Muscle of leg (tissue), 11 donors: ENCODE measurements around the gene NUP42. TPM values are rescaled to one million over a fixed set of nuclear protein-coding genes. Genes with fewer than 3 reads are reported as not detected.
"Not testable (repeated sequence)": the region's sequence is repeated elsewhere in the genome, so short reads cannot be mapped to it uniquely, and the experiment has no call there.

Source experiments
- DNase-seq: peaks from one replicate; pipeline ENCODE4 v3.0.0; 2013
- H3K27ac ChIP-seq: one replicate; pipeline ENCODE4 v1.5.1; 2013; ENCODE audit warnings: mild to moderate bottlenecking, low read length, control low read depth
- H3K27me3 ChIP-seq: one replicate; pipeline ENCODE4 v1.6.1; 2013; ENCODE audit warnings: low read length; ENCODE audit not compliant: control insufficient read depth, insufficient read depth
- H3K36me3 ChIP-seq: one replicate; pipeline ENCODE4 v1.6.1; 2013; ENCODE audit warnings: low read length; ENCODE audit not compliant: control insufficient read depth, insufficient read depth
- H3K4me1 ChIP-seq: one replicate; pipeline ENCODE4 v1.6.1; 2013; ENCODE audit warnings: low read length; ENCODE audit not compliant: control insufficient read depth, insufficient read depth
- H3K4me3 ChIP-seq: one replicate; pipeline ENCODE4 v1.5.1; 2013; ENCODE audit warnings: low read length, control low read depth
- H3K9me3 ChIP-seq: replicated peaks from 2 replicates; pipeline ENCODE4 v1.6.1; 2013; ENCODE audit warnings: low read depth, low read length; ENCODE audit not compliant: control insufficient read depth
- WGBS: methylation state at CpG from one replicate; pipeline ENCODE4 v1.1.5; 2013; ENCODE audit warnings: missing lambda C conversion rate; ENCODE audit not compliant: insufficient coverage; 5-methylcytosine and 5-hydroxymethylcytosine counted together
- polyA plus RNA-seq, 8 donors: library from polyadenylated mRNA; unstranded; fragments of 120-200 nt; gene quantifications; one replicate each; pipeline versions ENCODE4 v1.2.1 to v1.2.3, GENCODE V29; 2013; ENCODE audit warnings: inconsistent platforms in 1 of 8, low replicate concordance in 1 of 8; ENCODE audit not compliant: insufficient read length in 8 of 8, insufficient read depth in 1 of 8
- total RNA-seq: library from RNA; stranded (reverse); fragments of 120-200 nt; gene quantifications from one replicate; pipeline ENCODE4 v1.2.4, GENCODE V29; 2013

NUP42 gene
- total and polyA plus RNA-seq, 9 donors: 25.2 to 37.9 (median 31.7) TPM

DNA sequence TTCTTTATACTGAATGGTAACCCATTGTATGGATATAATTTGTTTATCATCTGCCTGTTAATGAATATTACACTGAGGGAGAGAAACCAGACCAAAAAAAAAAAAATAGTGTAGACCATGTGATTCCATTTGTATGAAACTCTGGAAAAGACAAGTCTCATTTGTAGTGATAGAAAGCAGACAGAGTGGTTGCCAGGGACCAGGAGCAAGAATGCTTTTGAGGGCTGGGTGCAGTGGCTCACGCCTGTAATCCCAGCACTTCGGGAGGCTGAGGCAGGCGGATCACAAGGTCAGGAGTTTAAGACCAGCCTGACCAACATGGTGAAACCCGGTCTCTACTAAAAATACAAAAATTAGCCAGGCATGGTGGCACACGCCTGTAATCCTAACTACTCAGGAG lies 15.9 kb downstream of the NUP42 start:
- not testable (repeated sequence) for DNase-seq, H3K27ac ChIP-seq, H3K4me3 ChIP-seq, H3K27me3 ChIP-seq, H3K9me3 ChIP-seq, H3K4me1 ChIP-seq
- 91% methylated on average over 4 of the region's 5 CpGs for WGBS
- H3K36me3 ChIP-seq: peaks cover 34% of the 10 kb centered on the region

DNA sequence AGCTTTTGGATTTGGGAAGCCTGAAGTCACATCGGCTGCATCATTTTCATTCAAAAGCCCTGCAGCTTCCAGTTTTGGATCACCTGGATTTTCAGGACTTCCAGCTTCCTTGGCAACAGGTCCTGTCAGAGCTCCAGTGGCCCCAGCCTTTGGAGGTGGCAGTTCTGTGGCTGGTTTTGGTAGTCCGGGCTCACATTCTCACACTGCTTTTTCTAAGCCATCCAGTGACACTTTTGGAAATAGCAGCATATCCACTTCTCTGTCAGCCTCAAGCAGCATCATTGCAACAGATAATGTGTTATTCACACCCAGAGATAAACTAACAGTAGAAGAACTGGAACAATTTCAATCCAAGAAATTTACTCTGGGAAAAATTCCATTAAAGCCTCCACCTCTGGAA lies 18.5 kb downstream of the NUP42 start:
- Histone ChIP-seq H3K9me3 (no peaks in the 10 kb centered on the region), H3K27ac (no peak overlapping the region), H3K4me3 (no peak overlapping the region), H3K27me3 (no peaks in the 10 kb centered on the region), H3K4me1 (no peaks in the 10 kb centered on the region), H3K36me3 (peaks cover 27% of the 10 kb centered on the region)
- DNase-seq: no peak
- 100% methylated on average over 1 of the region's 2 CpGs for WGBS

DNA sequence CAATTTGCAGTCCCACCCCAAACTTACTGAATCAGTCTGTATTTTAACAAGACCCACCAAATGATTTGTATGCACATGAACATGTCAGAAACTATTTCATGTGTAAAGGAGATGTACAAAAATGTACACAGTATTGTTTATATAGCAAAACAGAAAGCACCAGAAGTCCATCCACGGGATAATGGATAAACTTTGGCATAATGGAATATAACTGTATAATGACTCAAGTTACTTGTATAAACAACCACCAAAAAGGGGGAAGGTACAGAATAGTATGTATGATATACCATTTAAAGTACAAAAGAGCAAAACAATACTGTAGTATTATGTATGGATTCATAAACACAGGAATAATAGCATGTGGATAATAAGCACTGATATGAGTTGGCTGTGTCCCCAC lies 22.4 kb downstream of the NUP42 start:
- no peak for DNase-seq
- Histone ChIP-seq H3K4me1 (peaks cover 5% of the 10 kb centered on the region), H3K36me3 (peaks cover 22% of the 10 kb centered on the region), H3K9me3 (no peaks in the 10 kb centered on the region), H3K27me3 (no peaks in the 10 kb centered on the region), H3K27ac (no peak overlapping the region), H3K4me3 (no peak overlapping the region)
- WGBS: no CpG with 5 or more reads among the region's 1 CpG

DNA sequence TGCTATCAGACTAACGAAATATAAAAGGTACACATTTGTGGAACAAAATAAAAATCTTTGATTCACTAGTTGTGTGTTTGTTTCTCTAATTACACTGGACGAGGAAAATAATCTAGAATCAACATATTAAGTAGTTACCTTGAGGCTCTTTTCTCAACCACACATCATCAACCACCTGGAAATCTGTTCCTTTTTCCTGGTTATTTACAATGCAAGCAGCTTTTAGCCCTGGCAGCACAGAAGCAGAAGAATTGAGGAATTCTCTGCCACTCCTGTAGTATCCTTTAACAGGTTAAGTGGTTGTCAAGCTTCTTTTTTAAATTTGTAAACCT lies 23.7 kb downstream of the NUP42 start:
- no peak for DNase-seq
- H3K27me3 ChIP-seq: no peaks in the 10 kb centered on the region
- H3K27ac ChIP-seq: peak overlapping the region; percentile 5
- peaks cover 5% of the 10 kb centered on the region for H3K4me1 ChIP-seq
- WGBS: no CpG with 5 or more reads among the region's 2 CpGs
- peaks cover 9% of the 10 kb centered on the region for H3K36me3 ChIP-seq
- H3K9me3 ChIP-seq: no peaks in the 10 kb centered on the region
- H3K4me3 ChIP-seq: peak overlapping the region; percentile 28

DNA sequence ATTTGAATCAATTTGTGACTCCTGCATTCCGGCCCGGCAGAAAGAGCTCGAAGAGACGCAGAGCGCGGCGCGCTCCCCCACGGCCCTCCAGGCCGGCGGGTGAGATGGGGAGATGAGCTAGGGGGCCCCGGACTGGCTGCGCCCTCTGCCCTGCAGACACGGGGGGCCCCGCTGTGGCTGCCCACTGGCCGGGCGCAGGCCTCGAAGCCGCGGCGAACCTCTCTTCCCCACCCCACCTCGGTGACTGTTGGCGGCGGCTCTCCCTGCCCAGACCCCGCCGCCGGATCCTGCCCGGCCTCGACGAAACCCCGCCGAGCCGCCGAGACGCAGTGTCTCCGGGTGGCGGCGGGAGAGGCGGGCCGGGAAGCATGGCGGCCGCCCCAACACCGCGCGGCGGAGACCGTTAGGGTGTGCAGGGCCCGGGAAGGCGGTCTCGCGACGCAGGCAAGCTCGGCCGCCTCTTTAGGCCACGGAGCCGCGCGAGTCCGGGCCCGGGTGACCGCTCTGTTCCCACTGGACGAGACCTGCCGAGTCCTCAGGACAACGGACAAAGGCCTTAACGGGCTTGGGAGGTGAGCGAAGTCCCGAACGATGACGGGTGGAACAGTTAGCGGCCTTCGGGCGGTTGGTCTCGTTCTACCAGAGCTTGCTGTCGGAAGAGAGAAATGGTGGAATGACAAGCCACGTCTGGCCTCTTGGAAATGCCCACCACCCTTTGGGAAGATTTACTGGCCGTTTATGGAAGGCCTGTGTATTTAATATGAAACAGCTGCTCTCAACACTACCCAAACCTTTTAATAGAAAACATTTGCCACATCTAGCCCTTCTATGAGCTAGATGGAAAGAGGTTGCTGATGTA lies 24.3 kb downstream of the NUP42 start:
- Histone ChIP-seq H3K9me3 (no peaks in the 10 kb centered on the region), H3K4me3 (peak overlapping the region; percentile 28), H3K4me1 (peaks cover 5% of the 10 kb centered on the region), H3K27ac (peak overlapping the region; percentile 83), H3K36me3 (peaks cover 7% of the 10 kb centered on the region), H3K27me3 (no peaks in the 10 kb centered on the region)
- peak; percentile 51 for DNase-seq
- WGBS: 15% methylated on average over 66 of the region's 76 CpGs

DNA sequence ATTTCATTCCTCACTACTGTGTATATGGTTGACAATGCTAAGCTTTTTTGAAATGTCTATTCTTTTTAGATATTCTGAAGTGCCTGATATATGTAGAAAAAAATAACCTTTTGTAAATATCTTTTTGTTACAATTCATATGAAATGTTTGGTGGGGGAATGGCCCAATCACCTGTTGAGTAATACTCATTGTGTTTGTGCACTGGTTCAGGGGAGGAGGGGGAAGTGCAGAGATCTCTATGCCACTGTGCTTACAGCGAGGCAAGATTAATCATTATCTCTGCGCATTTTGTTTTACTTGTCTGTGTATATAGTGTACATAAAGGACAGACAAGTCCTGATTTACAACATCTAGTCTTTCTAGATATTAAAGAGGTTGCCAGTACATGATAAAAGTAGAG lies 25.2 kb downstream of the NUP42 start:
- Histone ChIP-seq H3K27ac (peak overlapping the region; percentile 15), H3K4me3 (no peak overlapping the region)

DNA sequence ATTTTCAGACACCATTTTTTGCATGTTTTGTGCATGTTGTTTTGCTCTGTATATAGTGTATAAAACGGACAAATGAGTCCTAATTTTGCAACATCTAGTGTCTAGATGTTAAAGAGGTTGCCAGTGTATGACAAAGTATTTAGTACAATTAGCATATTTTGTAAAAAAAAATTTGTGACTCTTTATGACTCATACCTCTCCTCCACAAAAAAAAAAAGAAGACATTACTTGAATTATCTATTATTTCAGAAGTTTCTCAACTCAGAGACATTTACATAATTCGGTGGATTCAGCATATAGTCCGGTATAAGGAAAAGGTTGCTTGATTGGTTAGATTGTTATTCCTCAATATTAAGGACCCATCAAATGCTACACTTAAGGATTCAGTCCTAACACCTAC lies 26.0 kb downstream of the NUP42 start:
- Histone ChIP-seq H3K4me3 (no peak overlapping the region), H3K36me3 (peaks cover 3% of the 10 kb centered on the region), H3K27ac (no peak overlapping the region), H3K4me1 (peaks cover 5% of the 10 kb centered on the region), H3K27me3 (no peaks in the 10 kb centered on the region), H3K9me3 (no peaks in the 10 kb centered on the region)
- no peak for DNase-seq
- WGBS: no CpG with 5 or more reads among the region's 3 CpGs

More for the DNA sequence above, 25.2 kb downstream of the NUP42 start:
- H3K4me1 ChIP-seq: peaks cover 5% of the 10 kb centered on the region
- peaks cover 3% of the 10 kb centered on the region for H3K36me3 ChIP-seq
- WGBS: no CpG with 5 or more reads among the region's 2 CpGs
- H3K27me3 ChIP-seq: no peaks in the 10 kb centered on the region
- peak; percentile 8 for DNase-seq
- H3K9me3 ChIP-seq: no peaks in the 10 kb centered on the region

DNA sequence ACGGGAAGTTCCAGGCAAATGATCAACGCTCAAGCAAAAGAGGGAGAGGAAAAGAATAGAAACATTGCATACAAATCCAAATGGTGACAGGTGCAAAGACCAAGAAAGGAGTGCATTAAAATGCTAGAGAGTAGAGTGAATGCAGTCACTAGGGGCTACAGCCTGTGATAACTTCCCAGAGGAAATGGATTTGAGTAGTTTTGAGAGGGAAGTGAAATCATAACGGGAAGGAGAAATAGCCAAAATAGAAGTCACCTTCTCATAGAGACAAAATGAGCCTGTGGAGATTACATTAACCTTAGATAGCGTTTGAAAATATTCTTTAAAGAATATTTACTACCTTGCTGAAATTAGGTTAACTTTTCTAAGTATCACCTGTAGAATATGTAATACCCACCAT lies 26.5 kb downstream of the NUP42 start:
- Histone ChIP-seq H3K4me1 (peaks cover 5% of the 10 kb centered on the region), H3K27me3 (no peaks in the 10 kb centered on the region), H3K27ac (no peak overlapping the region), H3K9me3 (no peaks in the 10 kb centered on the region), H3K4me3 (no peak overlapping the region), H3K36me3 (no peaks in the 10 kb centered on the region)
- DNase-seq: peak; percentile 31
- no CpG with 5 or more reads among the region's 4 CpGs for WGBS

DNA sequence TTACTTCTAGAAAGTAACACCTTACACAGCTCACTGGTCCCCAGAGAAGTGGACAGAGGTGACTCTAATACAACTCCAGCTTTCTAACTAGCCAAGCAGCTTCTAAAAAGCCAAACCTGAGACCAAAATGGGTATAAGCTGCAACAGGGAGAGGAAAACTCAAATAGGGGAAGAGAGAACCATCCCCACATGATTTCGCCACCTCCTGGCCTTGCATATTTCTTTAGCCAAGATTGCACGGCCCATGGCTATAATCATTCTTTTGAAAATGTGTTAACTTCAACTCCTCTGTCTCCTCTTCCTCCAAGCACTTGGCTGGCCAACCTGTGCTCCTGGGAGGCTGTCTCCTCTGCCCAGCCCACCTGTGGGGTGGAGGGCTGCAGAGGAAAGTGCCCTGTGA lies 28.7 kb downstream of the NUP42 start:
- Histone ChIP-seq H3K4me3 (no peak overlapping the region), H3K36me3 (no peaks in the 10 kb centered on the region), H3K9me3 (no peaks in the 10 kb centered on the region), H3K27ac (no peak overlapping the region), H3K4me1 (peaks cover 5% of the 10 kb centered on the region), H3K27me3 (no peaks in the 10 kb centered on the region)
- WGBS: 40% methylated on average over 1 of the region's 2 CpGs
- no peak for DNase-seq

DNA sequence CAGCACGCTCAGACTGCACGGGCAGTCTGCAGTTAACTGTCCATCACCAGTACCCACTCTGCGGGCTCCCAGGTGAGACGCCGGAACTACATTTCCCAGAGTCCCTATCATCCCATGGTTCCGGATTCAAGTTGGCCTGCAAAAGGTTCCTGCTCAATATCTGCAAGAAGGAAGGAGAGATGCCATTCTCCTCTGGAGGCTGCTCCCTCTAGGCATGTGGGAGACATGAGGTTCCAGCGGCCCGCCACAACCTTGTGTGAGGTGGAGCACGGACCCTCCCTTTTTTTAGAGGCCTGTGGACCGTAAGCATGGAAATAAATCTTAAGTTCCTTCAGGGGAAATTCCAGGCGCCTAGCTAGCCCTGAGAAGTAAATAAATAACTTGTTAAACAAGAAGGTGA lies 29.7 kb downstream of the NUP42 start:
- Histone ChIP-seq H3K4me1 (peaks cover 2% of the 10 kb centered on the region), H3K27ac (no peak overlapping the region), H3K36me3 (no peaks in the 10 kb centered on the region), H3K4me3 (no peak overlapping the region), H3K27me3 (no peaks in the 10 kb centered on the region), H3K9me3 (no peaks in the 10 kb centered on the region)
- WGBS: 66% methylated on average over 6 of the region's 11 CpGs
- no peak for DNase-seq

DNA sequence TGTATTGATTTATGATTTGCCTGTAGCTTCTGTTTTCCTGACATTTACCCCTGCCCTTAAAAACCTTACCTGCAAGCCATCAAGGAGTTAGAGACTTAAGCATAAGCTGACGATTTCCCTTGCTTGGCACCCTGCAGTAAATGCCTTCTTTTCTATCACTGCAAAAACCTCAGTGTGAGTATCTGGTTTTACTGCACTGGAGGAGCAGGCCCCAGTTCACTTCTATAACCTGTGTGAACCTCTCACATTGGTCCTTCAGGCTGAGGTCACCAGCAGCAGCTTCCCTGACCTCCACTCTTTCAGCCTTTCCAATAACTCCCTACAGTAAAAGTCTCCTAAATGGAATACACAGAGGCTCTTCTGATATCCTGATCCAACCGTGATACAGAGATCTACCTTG lies 30.5 kb downstream of the NUP42 start:
- no peaks in the 10 kb centered on the region for H3K36me3 ChIP-seq
- no peak overlapping the region for H3K27ac ChIP-seq
- 72% methylated on average over 2 of the region's 2 CpGs for WGBS
- H3K27me3 ChIP-seq: no peaks in the 10 kb centered on the region
- DNase-seq: no peak
- H3K4me3 ChIP-seq: no peak overlapping the region
- no peaks in the 10 kb centered on the region for H3K9me3 ChIP-seq
- H3K4me1 ChIP-seq: peaks cover 2% of the 10 kb centered on the region
